SHP77 treated with DMSO at 0.1 percent for 48 hours (cell line): ENCODE results near the gene NEXMIF.
"Not testable (repeated sequence)": the region's sequence is repeated elsewhere in the genome, so short reads cannot be mapped to it uniquely, and the experiment has no call there.

Experiments used
- DNase-seq: peaks from one replicate; lab custom pipeline; 2025; lab: John Stamatoyannopoulos, UW

The NEXMIF gene

DNA sequence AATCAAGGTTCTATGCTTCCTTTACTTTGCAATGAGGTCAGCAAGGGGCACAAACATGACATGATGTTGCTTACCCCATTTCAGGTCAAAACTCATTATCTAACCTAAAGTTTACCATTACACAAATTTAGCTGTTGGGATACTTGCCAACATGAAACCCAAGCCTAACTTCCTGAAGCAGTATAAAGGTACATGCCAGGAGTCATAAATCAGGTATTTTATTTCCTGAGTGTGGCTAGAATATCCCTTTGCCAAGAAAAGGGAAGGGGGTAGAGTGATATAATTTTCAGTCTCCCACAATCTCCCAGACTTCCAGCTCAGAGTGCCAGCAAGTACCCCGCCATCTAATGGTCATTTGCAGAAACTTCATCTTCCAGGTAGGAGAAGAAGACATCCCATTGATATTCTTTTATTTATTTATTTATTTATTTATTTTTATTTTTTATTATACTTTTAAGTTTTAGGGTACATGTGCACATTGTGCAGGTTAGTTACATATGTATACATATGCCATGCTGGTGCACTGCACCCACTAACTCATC is 136.6 kb downstream of the NEXMIF start:
- no peak for DNase-seq

GRCh38 chrX:74784629-74785028 is 140.6 kb downstream of the NEXMIF start:
- no peak for DNase-seq

DNA sequence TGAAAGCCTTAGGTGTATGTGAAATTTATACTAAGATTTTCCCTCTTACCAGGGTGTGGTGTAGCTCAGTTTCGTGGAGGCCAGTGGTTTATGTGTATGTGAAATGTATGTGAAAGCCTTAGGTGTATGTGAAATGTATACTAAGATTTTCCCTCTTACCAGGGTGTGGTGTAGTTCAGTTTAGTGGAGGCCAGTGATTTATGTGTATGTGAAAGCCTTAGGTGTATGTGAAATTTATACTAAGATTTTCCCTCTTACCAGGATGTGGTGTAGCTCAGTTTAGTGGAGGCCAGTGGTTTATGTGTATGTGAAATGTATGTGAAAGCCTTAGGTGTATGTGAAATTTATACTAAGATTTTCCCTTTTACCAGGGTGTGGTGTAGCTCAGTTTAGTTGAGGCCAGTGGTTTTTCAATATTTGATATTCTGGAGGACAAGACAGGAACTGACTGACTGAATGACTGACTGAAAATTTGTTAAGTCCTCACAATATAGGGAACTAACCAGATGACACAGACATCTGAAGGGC is 143.7 kb downstream of the NEXMIF start:
- no peak for DNase-seq

DNA sequence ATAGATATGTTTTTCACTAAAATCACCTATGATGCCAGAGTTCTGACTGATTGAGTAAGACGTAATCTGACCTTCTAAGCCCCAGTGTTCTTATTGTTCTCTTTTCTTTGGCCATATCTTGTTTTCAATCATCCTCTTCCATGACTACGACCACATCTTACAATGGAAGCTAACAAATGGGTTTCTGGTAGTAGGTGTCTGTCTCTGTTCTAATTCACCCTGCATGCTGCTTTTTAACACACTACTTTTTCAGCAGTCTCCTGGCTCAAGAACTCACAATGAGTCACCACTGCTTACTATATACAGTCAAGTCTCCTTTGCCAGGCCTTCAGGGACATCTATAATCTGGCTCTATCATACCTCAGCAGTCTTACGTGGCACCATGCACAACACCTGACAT is 146.1 kb downstream of the NEXMIF start:
- no peak for DNase-seq

DNA sequence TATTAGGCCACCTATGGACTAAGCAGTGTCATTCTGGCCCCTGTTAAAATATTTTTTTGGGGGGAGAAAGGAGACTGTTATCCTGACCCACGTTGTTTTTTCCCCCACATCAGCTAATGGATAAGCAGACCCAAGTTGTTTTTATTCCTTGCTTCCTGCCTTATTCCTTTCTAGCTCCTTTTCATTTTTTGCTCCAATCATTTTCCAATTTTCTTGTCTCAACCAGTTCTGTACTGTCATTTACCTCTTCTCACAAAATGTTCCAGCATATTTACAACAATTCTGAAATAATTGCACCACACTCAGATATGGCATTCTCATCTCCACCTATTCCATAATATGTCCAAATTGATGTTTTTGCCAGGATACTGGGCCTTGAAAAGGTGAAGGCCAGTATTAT is 150.3 kb downstream of the NEXMIF start:
- no peak for DNase-seq

DNA sequence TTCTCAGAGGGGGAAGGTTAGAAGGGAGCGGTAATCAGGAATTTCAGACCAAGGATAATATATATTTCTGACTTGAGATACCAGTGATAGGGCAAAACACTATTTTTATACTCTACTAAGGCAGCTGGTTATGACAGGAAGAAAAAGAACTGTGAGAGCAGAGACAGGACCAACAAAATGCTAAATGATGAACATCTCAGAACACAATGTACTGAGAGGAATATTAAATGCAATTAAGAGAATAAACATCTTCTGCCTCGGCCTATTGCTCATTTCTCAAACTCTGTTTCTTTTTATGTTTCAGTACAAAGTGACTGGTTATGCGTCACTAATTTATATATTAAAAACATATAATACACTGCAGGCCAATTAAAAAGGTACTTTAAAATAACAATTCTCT is 188.8 kb downstream of the NEXMIF start:
- no peak for DNase-seq

DNA sequence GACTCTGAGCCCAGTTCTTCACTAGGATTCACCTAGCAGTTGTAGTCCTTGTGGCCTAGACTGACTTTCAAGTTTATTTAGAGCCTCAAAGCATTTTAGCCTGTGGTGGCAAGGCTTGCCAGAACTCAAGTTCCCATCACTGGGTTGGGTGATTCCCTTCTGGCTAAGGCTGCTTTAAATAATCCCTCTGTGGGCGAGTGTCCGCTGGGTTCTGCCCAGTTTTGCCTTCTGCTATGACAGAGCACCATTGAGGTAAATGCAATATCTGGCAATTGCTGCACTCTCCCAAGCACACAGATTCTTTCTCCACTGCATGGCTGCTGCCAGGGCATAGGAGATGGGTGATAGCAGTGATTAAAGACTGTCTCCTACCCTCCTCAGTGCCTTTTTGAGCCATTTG is 220.0 kb downstream of the NEXMIF start:
- no peak for DNase-seq

GRCh38 chrX:74701343-74701742 is 223.9 kb downstream of the NEXMIF start:
- DNase-seq: not testable (repeated sequence)

GRCh38 chrX:74684466-74684865 is 240.8 kb downstream of the NEXMIF start:
- no peak for DNase-seq
